Activated T-cell treated with anti-CD3 and anti-CD28 coated beads, Interleukin-2, amount 50 U/mL, for 24 hours (primary cell): Measurements from ENCODE around the gene PCDHA4.

ENCODE experiments used
- DNase-seq: peaks from one replicate; pipeline ENCODE4 v3.0.0-alpha.2; 2020
- H3K27ac Mint-ChIP-seq: 2 replicates; pipeline ENCODE4 v1.8.0; 2020; ENCODE audit warnings: mild to moderate bottlenecking, mixed read lengths
- H3K27me3 Mint-ChIP-seq: 2 replicates; pipeline ENCODE4 v1.8.0; 2020; ENCODE audit warnings: mixed read lengths
- H3K36me3 Mint-ChIP-seq: 2 replicates; pipeline ENCODE4 v1.8.0; 2020; ENCODE audit warnings: low read depth, mixed read lengths
- H3K4me1 Mint-ChIP-seq: 2 replicates; pipeline ENCODE4 v1.8.0; 2020; ENCODE audit warnings: low read depth, mixed read lengths
- H3K4me3 Mint-ChIP-seq: 2 replicates; pipeline ENCODE4 v1.8.0; 2020; ENCODE audit warnings: mild to moderate bottlenecking, moderate library complexity, mixed read lengths
- H3K9me3 Mint-ChIP-seq: 2 replicates; pipeline ENCODE4 v1.8.0; 2020; ENCODE audit warnings: mixed read lengths

Gene PCDHA4

GRCh38 chr5:140862441-140863295 lies 55.8 kb downstream of the PCDHA4 start:
- Mint-ChIP-seq H3K27me3 (peaks cover 39% of the 10 kb centered on the region), H3K27ac (no peak overlapping the region), H3K4me1 (no peaks in the 10 kb centered on the region), H3K9me3 (peaks cover 19% of the 10 kb centered on the region), H3K4me3 (no peak overlapping the region), H3K36me3 (no peaks in the 10 kb centered on the region)
- DNase-seq: no peak
